Lung (tissue), 12 donors: Measurements from ENCODE around the gene AP2A2. TPM values are rescaled to one million over a fixed set of nuclear protein-coding genes. Genes with fewer than 3 reads are reported as not detected.

Experiments used
- ATAC-seq: fragments of 200-7000 bp; cut with Tn5 transposase; one replicate; pipeline ENCODE4 v1.9.1; 2020; ENCODE audit warnings: moderate number of reproducible peaks; ENCODE audit not compliant: insufficient read depth, low FRiP score
- DNase-seq, 3 donors: peaks; one replicate each; pipeline ENCODE4 v3.0.0-alpha.2; 2013 to 2017
- H3K27ac ChIP-seq, 2 donors: one replicate each; pipeline ENCODE4 v1.5.1; 2013; ENCODE audit warnings: mild to moderate bottlenecking in 2 of 2, moderate library complexity in 2 of 2, control low read depth in 1 of 2, inconsistent platforms in 1 of 2, low read depth in 1 of 2, low read length in 1 of 2
- H3K27me3 ChIP-seq, 3 donors: one replicate each; pipeline ENCODE4 v1.5.1; 2013; ENCODE audit warnings: low read length in 2 of 3; ENCODE audit not compliant: control insufficient read depth in 3 of 3, insufficient read depth in 3 of 3
- H3K36me3 ChIP-seq, 4 donors: one replicate each; pipeline ENCODE4 v1.5.1; 2013; ENCODE audit warnings: low read length in 4 of 4, mild to moderate bottlenecking in 1 of 4, moderate library complexity in 1 of 4; ENCODE audit not compliant: control insufficient read depth in 4 of 4, insufficient read depth in 4 of 4
- H3K4me1 ChIP-seq, 5 donors: one replicate each; pipeline ENCODE4 v1.5.1; 2013; ENCODE audit warnings: low read length in 5 of 5, mild to moderate bottlenecking in 2 of 5, moderate library complexity in 1 of 5; ENCODE audit not compliant: control insufficient read depth in 5 of 5, insufficient read depth in 5 of 5
- H3K4me3 ChIP-seq: one replicate; pipeline ENCODE4 v1.5.1; 2013; ENCODE audit warnings: mild to moderate bottlenecking, control low read depth, moderate library complexity
- H3K9ac ChIP-seq, 2 donors: one replicate each; pipeline ENCODE4 v1.5.1; 2013; ENCODE audit warnings: low read length in 2 of 2, control low read depth in 1 of 2; ENCODE audit not compliant: insufficient read depth in 1 of 2
- H3K9me3 ChIP-seq, 4 donors: one replicate each; pipeline ENCODE4 v1.5.1; 2013; ENCODE audit warnings: low read length in 3 of 4, mild to moderate bottlenecking in 1 of 4, moderate library complexity in 1 of 4; ENCODE audit not compliant: control insufficient read depth in 4 of 4, insufficient read depth in 3 of 4
- CTCF ChIP-seq: IDR thresholded peaks from 2 replicates; pipeline ENCODE4 v1.5.1; 2012; ENCODE audit warnings: mild to moderate bottlenecking; ENCODE audit errors: control extremely low read depth, extremely low read depth
- WGBS, 2 donors: extraction: QIAGEN DNeasy Blood & Tissue Kit; methylation state at CpG; one replicate each; pipeline ENCODE4 v1.1.7; 2013; 5-methylcytosine and 5-hydroxymethylcytosine counted together
- polyA plus RNA-seq, 2 donors: library from polyadenylated mRNA; stranded (reverse); fragments of 200-250 nt; gene quantifications; one replicate each; pipeline ENCODE4 v1.2.1, GENCODE V29; 2013
- total RNA-seq, 2 donors: library from RNA; depleted of rRNA in 1 of 2; stranded (reverse); fragments of >200 nt in 1 of 2; gene quantifications; one replicate each; pipeline ENCODE4 v1.2.1, GENCODE V29; 2014 to 2021
- donor health status: control.
- donor health status: control.
- donor health status: Bipolar disorder and iron deficiency.
- donor health status: healthy.
- donor health status: DM: yes; HTN: yes; CAD: no.

The AP2A2 gene
- total and polyA plus RNA-seq, 4 donors: 33.8 to 93.2 (median 54.4) TPM

- peaks cover 6 to 35% (median 17%) of the 10 kb centered on the region in 5 donors for H3K4me1 ChIP-seq
- DNase-seq: peak in 2 of 3 donors; percentile 26 to 41
- H3K27ac ChIP-seq: peak overlapping the region; percentile 33 to 56
Observed at GRCh38 chr11:932435-932834, 6.8 kb downstream of the AP2A2 start.

GRCh38 chr11:933142-933851 is 7.6 kb downstream of the AP2A2 start:
- ATAC-seq: no peak
- no peak for TF ChIP-seq CTCF
- 31 to 35% methylated on average over 14 of the region's 14 CpGs for WGBS, 2 donors
- Histone ChIP-seq H3K9me3 (no peaks in the 10 kb centered on the region), H3K27ac (peak overlapping the region in 1 of 2 donors; percentile 66), H3K36me3 (no peaks in the 10 kb centered on the region), H3K4me1 (peaks cover 6 to 34% (median 17%) of the 10 kb centered on the region in 5 donors), H3K9ac (no peak overlapping the region), H3K27me3 (no peaks in the 10 kb centered on the region), H3K4me3 (no peak overlapping the region)
- no peak for DNase-seq

More at GRCh38 chr11:932435-932834, 6.8 kb downstream of the AP2A2 start:
- 42% methylated on average over 4 of the region's 4 CpGs for WGBS, 2 donors
- Histone ChIP-seq H3K4me3 (no peak overlapping the region), H3K36me3 (peaks cover 0 to 3% (median 0%) of the 10 kb centered on the region in 4 donors), H3K27me3 (no peaks in the 10 kb centered on the region), H3K9me3 (no peaks in the 10 kb centered on the region), H3K9ac (peak overlapping the region in 1 of 2 donors; percentile 9)
- TF ChIP-seq CTCF: no peak
- no peak for ATAC-seq

- H3K27ac ChIP-seq: peak overlapping the region in 1 of 2 donors; percentile 66
- DNase-seq (no peak), ATAC-seq (no peak)
- no peaks in the 10 kb centered on the region for H3K9me3 ChIP-seq
- no peak for TF ChIP-seq CTCF
- peaks cover 6 to 31% (median 17%) of the 10 kb centered on the region in 5 donors for H3K4me1 ChIP-seq
- WGBS, 2 donors: 71 to 81% methylated on average over 7 of the region's 7 CpGs
- no peaks in the 10 kb centered on the region for H3K36me3 ChIP-seq
- H3K9ac ChIP-seq: no peak overlapping the region
- no peaks in the 10 kb centered on the region for H3K27me3 ChIP-seq
- H3K4me3 ChIP-seq: no peak overlapping the region
Observed at GRCh38 chr11:933936-934335, 8.3 kb downstream of the AP2A2 start.
